ENCODE data around the gene GNAS-AS1. TPM values are rescaled to one million over a fixed set of nuclear protein-coding genes. Genes with fewer than 3 reads are reported as not detected.

The GNAS-AS1 gene
- total and polyA plus RNA-seq, 2 donors (not counting 1 experiment from before 2014, with no cell fraction given), result 0.28 to 0.33 TPM

DNA sequence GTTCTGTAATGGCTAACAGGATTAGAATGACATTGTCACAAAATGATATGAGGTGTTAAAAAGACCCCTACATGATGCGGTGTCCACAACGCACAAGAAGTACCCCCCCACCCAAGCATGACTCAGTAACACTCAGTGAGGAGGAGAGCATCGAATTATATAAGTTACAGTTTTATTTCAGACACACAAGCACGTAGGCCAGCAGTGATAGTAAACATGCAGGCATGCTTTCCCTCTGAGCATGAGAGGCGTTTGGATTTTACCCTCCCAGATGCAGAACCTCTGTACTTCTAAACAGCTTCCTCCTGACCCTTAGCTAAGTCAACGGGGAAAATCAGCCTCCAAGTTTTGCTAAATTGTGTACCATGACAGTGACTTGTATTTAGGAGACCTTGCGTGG lies 25.7 kb upstream of the GNAS-AS1 start:
- Histone ChIP-seq H3K4me2 (ENCODE audit: extremely low read depth, insufficient read depth, low read length) (no peak overlapping the region), H3K79me2 (ENCODE audit: control insufficient read depth, insufficient read depth, low read length) (no peaks in the 10 kb centered on the region), H3K4me3 (replicated peaks in 1 of 4; ENCODE audit: control extremely low read depth in 1 of 4, insufficient read depth in 1 of 4, low read depth in 3 of 4, low read length in 4 of 4) (no peak overlapping the region), H3K4me1 (ENCODE audit: control insufficient read depth, extremely low read depth, insufficient read depth, low read length) (no peaks in the 10 kb centered on the region), H3K27ac (ENCODE audit: insufficient read depth, low read length) (no peak overlapping the region), H3K36me3 (ENCODE audit: control insufficient read depth, insufficient read depth, low read length) (no peaks in the 10 kb centered on the region), H3K9me3 (ENCODE audit: control insufficient read depth, insufficient read depth, low read depth, low read length) (no peaks in the 10 kb centered on the region), H3K27me3 (ENCODE audit: control insufficient read depth, insufficient read depth, low read length) (peaks cover 2% of the 10 kb centered on the region), H4K20me1 (ENCODE audit: control insufficient read depth, extremely low read depth, insufficient read depth, low read length) (no peaks in the 10 kb centered on the region), H3K9ac (ENCODE audit: insufficient read depth, low read length) (no peak overlapping the region), H2AFZ (ENCODE audit: low read length) (no peak overlapping the region)
- TF ChIP-seq EZH2 (IDR thresholded peaks at IDR 0.05; ENCODE audit: low read length, missing control alignments), result no peak
- TF ChIP-seq, protein P1, sequence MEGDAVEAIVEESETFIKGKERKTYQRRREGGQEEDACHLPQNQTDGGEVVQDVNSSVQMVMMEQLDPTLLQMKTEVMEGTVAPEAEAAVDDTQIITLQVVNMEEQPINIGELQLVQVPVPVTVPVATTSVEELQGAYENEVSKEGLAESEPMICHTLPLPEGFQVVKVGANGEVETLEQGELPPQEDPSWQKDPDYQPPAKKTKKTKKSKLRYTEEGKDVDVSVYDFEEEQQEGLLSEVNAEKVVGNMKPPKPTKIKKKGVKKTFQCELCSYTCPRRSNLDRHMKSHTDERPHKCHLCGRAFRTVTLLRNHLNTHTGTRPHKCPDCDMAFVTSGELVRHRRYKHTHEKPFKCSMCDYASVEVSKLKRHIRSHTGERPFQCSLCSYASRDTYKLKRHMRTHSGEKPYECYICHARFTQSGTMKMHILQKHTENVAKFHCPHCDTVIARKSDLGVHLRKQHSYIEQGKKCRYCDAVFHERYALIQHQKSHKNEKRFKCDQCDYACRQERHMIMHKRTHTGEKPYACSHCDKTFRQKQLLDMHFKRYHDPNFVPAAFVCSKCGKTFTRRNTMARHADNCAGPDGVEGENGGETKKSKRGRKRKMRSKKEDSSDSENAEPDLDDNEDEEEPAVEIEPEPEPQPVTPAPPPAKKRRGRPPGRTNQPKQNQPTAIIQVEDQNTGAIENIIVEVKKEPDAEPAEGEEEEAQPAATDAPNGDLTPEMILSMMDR (conservative IDR thresholded peaks at IDR 0.05 in 1 of 2, IDR thresholded peaks at IDR 0.05 in 1 of 2; ENCODE audit: low read depth in 1 of 2, low read length in 2 of 2), result no peak
- DNase-seq (ENCODE audit: low read depth in 2 of 2), result no peak

DNA sequence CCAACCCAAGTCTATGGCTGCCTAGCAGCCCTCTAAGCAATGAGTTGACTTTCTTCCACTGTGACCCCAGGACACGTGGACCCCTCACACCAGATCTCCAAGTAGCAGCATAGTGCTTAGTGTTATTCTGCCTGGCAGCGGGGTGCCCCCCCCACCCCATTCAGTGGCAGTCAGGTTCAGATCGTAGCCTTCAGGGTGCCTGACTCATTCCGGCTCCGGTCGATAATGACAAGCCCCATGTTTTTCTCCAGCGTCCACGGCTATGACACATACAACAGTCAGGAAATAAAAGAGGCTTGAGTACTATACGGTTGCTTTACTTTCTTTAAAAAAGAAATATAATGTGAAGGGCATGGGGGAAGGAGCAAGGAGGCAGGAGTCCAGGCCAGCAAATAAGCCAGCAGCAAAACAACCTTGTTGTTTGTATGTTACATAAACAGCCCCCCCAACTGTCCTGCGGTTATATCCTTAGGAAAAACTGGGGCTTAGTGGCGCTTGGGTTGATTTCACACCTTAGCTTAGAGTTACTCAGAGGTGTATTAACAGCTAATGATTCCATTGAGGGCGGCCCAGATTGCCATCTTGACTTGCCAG lies 24.9 kb upstream of the GNAS-AS1 start:
- Histone ChIP-seq H2AFZ (ENCODE audit: low read length) (no peak overlapping the region), H3K27me3 (ENCODE audit: control insufficient read depth, insufficient read depth, low read length) (peaks cover 2% of the 10 kb centered on the region), H3K4me3 (replicated peaks in 1 of 4; ENCODE audit: control extremely low read depth in 1 of 4, insufficient read depth in 1 of 4, low read depth in 3 of 4, low read length in 4 of 4) (no peak overlapping the region), H3K27ac (ENCODE audit: insufficient read depth, low read length) (no peak overlapping the region), H3K36me3 (ENCODE audit: control insufficient read depth, insufficient read depth, low read length) (no peaks in the 10 kb centered on the region), H3K4me2 (ENCODE audit: extremely low read depth, insufficient read depth, low read length) (no peak overlapping the region), H3K9ac (ENCODE audit: insufficient read depth, low read length) (no peak overlapping the region), H3K4me1 (ENCODE audit: control insufficient read depth, extremely low read depth, insufficient read depth, low read length) (no peaks in the 10 kb centered on the region), H3K9me3 (ENCODE audit: control insufficient read depth, insufficient read depth, low read depth, low read length) (no peaks in the 10 kb centered on the region), H3K79me2 (ENCODE audit: control insufficient read depth, insufficient read depth, low read length) (no peaks in the 10 kb centered on the region), H4K20me1 (ENCODE audit: control insufficient read depth, extremely low read depth, insufficient read depth, low read length) (no peaks in the 10 kb centered on the region)
- peak in 1 of 2 donors; percentile 76 for DNase-seq (ENCODE audit: low read depth in 2 of 2)
- TF ChIP-seq, protein P1 (conservative IDR thresholded peaks at IDR 0.05 in 1 of 2, IDR thresholded peaks at IDR 0.05 in 1 of 2; ENCODE audit: low read depth in 1 of 2, low read length in 2 of 2), result no peak
- no peak for TF ChIP-seq EZH2 (IDR thresholded peaks at IDR 0.05; ENCODE audit: low read length, missing control alignments)

DNA sequence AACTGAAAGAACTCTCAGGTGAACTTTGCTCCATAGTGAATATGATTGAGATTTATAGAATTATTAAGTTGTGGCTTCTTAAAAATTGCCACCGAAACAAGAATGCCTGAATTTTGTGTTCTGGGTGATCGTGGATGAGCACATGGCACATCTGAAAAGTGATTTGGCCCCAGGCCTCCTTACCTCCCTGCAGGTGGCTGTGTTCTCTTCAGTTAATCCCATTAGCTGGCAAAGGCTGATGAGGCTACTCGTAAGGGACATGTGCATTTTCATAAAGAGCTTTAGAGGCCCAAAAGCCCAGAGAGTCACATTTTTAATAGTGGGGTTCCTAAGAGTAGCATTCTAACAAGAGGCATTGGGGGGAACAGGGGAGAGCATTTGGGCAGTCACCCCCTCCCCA lies 24.4 kb upstream of the GNAS-AS1 start:
- Histone ChIP-seq H2AFZ (ENCODE audit: low read length) (no peak overlapping the region), H4K20me1 (ENCODE audit: control insufficient read depth, extremely low read depth, insufficient read depth, low read length) (no peaks in the 10 kb centered on the region), H3K27me3 (ENCODE audit: control insufficient read depth, insufficient read depth, low read length) (peaks cover 2% of the 10 kb centered on the region), H3K4me2 (ENCODE audit: extremely low read depth, insufficient read depth, low read length) (no peak overlapping the region), H3K4me3 (replicated peaks in 1 of 4; ENCODE audit: control extremely low read depth in 1 of 4, insufficient read depth in 1 of 4, low read depth in 3 of 4, low read length in 4 of 4) (no peak overlapping the region), H3K36me3 (ENCODE audit: control insufficient read depth, insufficient read depth, low read length) (no peaks in the 10 kb centered on the region), H3K9ac (ENCODE audit: insufficient read depth, low read length) (no peak overlapping the region), H3K4me1 (ENCODE audit: control insufficient read depth, extremely low read depth, insufficient read depth, low read length) (no peaks in the 10 kb centered on the region), H3K79me2 (ENCODE audit: control insufficient read depth, insufficient read depth, low read length) (no peaks in the 10 kb centered on the region), H3K27ac (ENCODE audit: insufficient read depth, low read length) (no peak overlapping the region), H3K9me3 (ENCODE audit: control insufficient read depth, insufficient read depth, low read depth, low read length) (no peaks in the 10 kb centered on the region)
- no peak for DNase-seq (ENCODE audit: low read depth in 2 of 2)
- TF ChIP-seq, protein P1 (conservative IDR thresholded peaks at IDR 0.05 in 1 of 2, IDR thresholded peaks at IDR 0.05 in 1 of 2; ENCODE audit: low read depth in 1 of 2, low read length in 2 of 2), result no peak
- TF ChIP-seq EZH2 (IDR thresholded peaks at IDR 0.05; ENCODE audit: low read length, missing control alignments), result no peak
